ENCODE measurements around the gene GPC6. TPM values are rescaled to one million over a fixed set of nuclear protein-coding genes. Genes with fewer than 3 reads are reported as not detected.

GPC6 gene
- polyA plus RNA-seq, 4 donors = 0.22 to 45.0 (median 1.4) TPM

DNA sequence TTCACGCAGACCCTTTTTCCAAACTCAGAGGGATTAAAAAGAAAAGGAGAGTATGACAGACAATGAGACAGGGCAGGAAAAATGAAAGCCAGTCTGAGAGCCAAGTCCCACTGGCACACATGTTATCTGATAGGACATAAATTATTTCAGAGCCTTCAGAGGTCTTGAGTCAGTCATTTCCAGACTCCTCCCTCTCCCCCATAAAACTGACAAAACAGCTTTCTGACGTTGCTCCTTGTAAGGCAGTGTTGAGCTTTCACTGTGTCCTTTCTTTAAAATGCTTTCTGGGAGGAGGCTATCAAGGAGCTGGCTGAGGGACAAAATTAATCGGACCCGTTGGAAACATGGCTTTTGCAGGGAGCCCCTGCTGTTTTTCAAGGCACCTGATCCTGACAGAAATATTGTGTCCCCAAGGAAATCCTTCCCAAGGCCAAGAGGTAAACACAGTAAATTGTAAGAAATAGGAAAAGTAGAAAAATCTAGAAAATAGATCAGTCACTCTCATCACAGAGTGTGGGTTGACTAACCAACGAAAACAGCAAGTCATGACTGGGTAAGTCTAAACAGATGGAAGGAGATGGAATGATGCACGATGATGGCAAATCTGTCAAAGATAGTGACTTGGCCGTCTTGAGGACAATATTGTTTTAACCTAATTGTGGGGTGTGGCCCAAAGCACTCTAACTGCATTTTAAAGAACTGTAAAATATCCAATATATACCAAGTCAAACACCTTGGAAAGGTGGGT, 1163.2 kb downstream of the GPC6 start:
- Histone ChIP-seq H3K27me3 (ENCODE audit: control insufficient read depth in 3 of 3, insufficient read depth in 3 of 3, low read length in 3 of 3) (no peaks in the 10 kb centered on the region), H3K4me1 (ENCODE audit: control insufficient read depth in 3 of 3, insufficient read depth in 2 of 3, low read depth in 1 of 3, low read length in 2 of 3) (no peaks in the 10 kb centered on the region), H3K9me3 (ENCODE audit: control insufficient read depth in 2 of 2, insufficient read depth in 1 of 2, low read depth in 1 of 2, low read length in 1 of 2) (no peaks in the 10 kb centered on the region), H3K36me3 (ENCODE audit: control insufficient read depth in 3 of 3, insufficient read depth in 2 of 3, low read depth in 1 of 3, low read length in 3 of 3) (no peaks in the 10 kb centered on the region), H3K4me3 (ENCODE audit: low read depth in 1 of 3, low read length in 3 of 3) (no peak overlapping the region), H3K27ac (ENCODE audit: low read depth in 1 of 3, low read length in 2 of 3) (no peak overlapping the region)
- 65 to 70% (median 66%) methylated on average over 7 of the region's 7 CpGs for WGBS, 3 donors
- FAIRE-seq = no peak
- DNase-seq = no peak

DNA sequence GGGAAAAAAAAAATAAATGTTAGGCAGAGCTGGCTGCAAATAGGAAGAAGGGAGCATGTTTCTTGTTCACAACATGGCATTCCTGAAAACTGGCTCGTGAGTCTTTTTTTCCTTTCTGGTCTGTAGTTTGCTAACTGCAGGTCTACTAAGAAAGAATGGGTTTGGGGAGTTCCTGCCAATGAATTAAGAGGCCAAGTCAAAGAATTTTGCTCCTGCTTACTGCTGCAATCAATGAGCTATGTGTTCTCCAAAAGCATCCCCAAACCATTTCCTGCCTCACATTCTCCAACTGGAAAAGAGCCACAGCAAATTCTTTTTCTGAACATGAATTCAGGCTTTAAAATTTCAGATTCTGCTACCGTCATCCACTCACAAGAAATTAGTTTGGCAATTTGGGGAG, 1164.3 kb downstream of the GPC6 start:
- FAIRE-seq (no peak), DNase-seq (no peak)
- no peaks in the 10 kb centered on the region for H3K27me3 ChIP-seq (ENCODE audit: control insufficient read depth in 3 of 3, insufficient read depth in 3 of 3, low read length in 3 of 3)
- 58 to 79% (median 73%) methylated on average over 2 of the region's 2 CpGs for whole genome bisulfite sequencing, 3 donors
- H3K4me1 ChIP-seq (ENCODE audit: control insufficient read depth in 3 of 3, insufficient read depth in 2 of 3, low read depth in 1 of 3, low read length in 2 of 3) = no peaks in the 10 kb centered on the region
- H3K27ac ChIP-seq (ENCODE audit: low read depth in 1 of 3, low read length in 2 of 3) = no peak overlapping the region
- H3K4me3 ChIP-seq (ENCODE audit: low read depth in 1 of 3, low read length in 3 of 3) = no peak overlapping the region
- no peaks in the 10 kb centered on the region for H3K36me3 ChIP-seq (ENCODE audit: control insufficient read depth in 3 of 3, insufficient read depth in 2 of 3, low read depth in 1 of 3, low read length in 3 of 3)
- no peaks in the 10 kb centered on the region for H3K9me3 ChIP-seq (ENCODE audit: control insufficient read depth in 2 of 2, insufficient read depth in 1 of 2, low read depth in 1 of 2, low read length in 1 of 2)

DNA sequence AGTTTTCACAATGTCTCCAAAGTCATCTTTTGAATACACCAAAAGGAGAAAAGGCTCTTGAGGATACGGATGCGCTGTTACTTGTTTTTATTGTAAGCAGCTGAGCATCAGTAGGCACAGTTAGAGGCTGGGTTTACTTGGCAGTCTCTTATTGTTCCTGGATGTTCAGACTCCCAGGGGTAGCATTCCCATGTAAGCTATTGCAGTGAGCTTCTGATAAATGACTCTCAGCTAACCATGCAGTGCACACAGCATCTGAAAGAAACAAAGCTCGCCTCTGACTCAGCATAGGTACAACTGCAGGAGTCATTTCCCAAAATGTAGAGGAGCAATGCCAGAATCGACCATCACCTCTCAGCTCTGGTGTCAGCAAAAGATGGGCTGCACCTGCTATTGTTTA, 1168.1 kb downstream of the GPC6 start:
- H3K27me3 ChIP-seq (ENCODE audit: control insufficient read depth in 3 of 3, insufficient read depth in 3 of 3, low read length in 3 of 3) = no peaks in the 10 kb centered on the region

DNA sequence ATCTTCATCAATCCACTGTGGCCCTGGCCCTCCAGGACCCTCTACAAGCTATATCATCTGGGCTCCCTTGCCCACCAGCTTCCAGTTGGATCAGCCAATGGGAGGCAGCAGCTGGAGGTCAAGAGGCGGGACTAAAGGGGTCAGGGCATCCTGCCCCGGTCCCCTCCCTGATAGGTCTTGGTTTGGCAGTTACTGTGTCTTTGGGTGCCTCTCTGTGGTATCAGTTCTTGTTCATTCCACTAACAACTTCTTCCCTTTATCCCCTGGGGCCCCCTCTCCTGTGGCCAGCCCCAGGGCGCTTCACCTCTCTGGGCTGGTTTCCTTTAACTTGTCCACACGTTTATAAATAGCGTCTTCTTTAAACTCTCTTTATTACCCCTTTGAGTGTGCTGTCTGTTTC, 1169.3 kb downstream of the GPC6 start:
- no peak overlapping the region for H3K4me3 ChIP-seq (ENCODE audit: low read depth in 1 of 3, low read length in 3 of 3)
- no peak for FAIRE-seq
- DNase-seq = no peak
- H3K4me1 ChIP-seq (ENCODE audit: control insufficient read depth in 3 of 3, insufficient read depth in 2 of 3, low read depth in 1 of 3, low read length in 2 of 3) = no peaks in the 10 kb centered on the region
- H3K9me3 ChIP-seq (ENCODE audit: control insufficient read depth in 2 of 2, insufficient read depth in 1 of 2, low read depth in 1 of 2, low read length in 1 of 2) = no peaks in the 10 kb centered on the region
- H3K36me3 ChIP-seq (ENCODE audit: control insufficient read depth in 3 of 3, insufficient read depth in 2 of 3, low read depth in 1 of 3, low read length in 3 of 3) = peaks cover 0 to 2% (median 0%) of the 10 kb centered on the region in 3 donors
- WGBS, 3 donors = 73 to 81% (median 76%) methylated on average over 5 of the region's 5 CpGs
- H3K27ac ChIP-seq (ENCODE audit: low read depth in 1 of 3, low read length in 2 of 3) = no peak overlapping the region
- H3K27me3 ChIP-seq (ENCODE audit: control insufficient read depth in 3 of 3, insufficient read depth in 3 of 3, low read length in 3 of 3) = no peaks in the 10 kb centered on the region

More for the DNA sequence above, 1168.1 kb downstream of the GPC6 start:
- Histone ChIP-seq H3K4me1 (ENCODE audit: control insufficient read depth in 3 of 3, insufficient read depth in 2 of 3, low read depth in 1 of 3, low read length in 2 of 3) (no peaks in the 10 kb centered on the region), H3K9me3 (ENCODE audit: control insufficient read depth in 2 of 2, insufficient read depth in 1 of 2, low read depth in 1 of 2, low read length in 1 of 2) (no peaks in the 10 kb centered on the region), H3K27ac (ENCODE audit: low read depth in 1 of 3, low read length in 2 of 3) (no peak overlapping the region), H3K4me3 (ENCODE audit: low read depth in 1 of 3, low read length in 3 of 3) (no peak overlapping the region), H3K36me3 (ENCODE audit: control insufficient read depth in 3 of 3, insufficient read depth in 2 of 3, low read depth in 1 of 3, low read length in 3 of 3) (no peaks in the 10 kb centered on the region)
- 86 to 88% (median 88%) methylated on average over 4 of the region's 4 CpGs for WGBS, 3 donors
- DNase-seq (no peak), FAIRE-seq (no peak)

DNA sequence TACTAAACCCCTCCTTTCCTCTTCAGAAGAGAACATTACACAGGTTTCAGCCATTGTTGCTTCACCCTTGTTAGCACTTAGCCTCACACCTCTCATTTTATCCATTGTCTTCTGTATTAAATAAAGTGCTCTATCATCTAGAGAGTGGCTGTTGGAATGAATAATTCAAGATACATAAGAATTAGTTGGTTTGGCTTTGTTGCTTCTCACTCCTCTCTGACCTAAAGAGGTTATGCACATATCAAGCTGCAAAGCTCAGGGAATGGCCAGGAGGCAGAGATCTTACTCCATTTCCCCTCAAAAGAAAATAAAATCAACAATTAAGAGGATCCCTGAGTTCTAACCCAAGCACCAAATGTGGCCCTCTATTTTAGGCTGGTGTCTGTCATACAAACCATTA, 1173.2 kb downstream of the GPC6 start:
- H3K36me3 ChIP-seq (ENCODE audit: control insufficient read depth in 3 of 3, insufficient read depth in 2 of 3, low read depth in 1 of 3, low read length in 3 of 3) = peaks cover 0 to 14% (median 0%) of the 10 kb centered on the region in 3 donors
- no peak overlapping the region for H3K4me3 ChIP-seq (ENCODE audit: low read depth in 1 of 3, low read length in 3 of 3)
- no peaks in the 10 kb centered on the region for H3K9me3 ChIP-seq (ENCODE audit: control insufficient read depth in 2 of 2, insufficient read depth in 1 of 2, low read depth in 1 of 2, low read length in 1 of 2)
- FAIRE-seq = no peak
- no peak for DNase-seq
- H3K27ac ChIP-seq (ENCODE audit: low read depth in 1 of 3, low read length in 2 of 3) = no peak overlapping the region
- H3K4me1 ChIP-seq (ENCODE audit: control insufficient read depth in 3 of 3, insufficient read depth in 2 of 3, low read depth in 1 of 3, low read length in 2 of 3) = no peaks in the 10 kb centered on the region
- no peaks in the 10 kb centered on the region for H3K27me3 ChIP-seq (ENCODE audit: control insufficient read depth in 3 of 3, insufficient read depth in 3 of 3, low read length in 3 of 3)

DNA sequence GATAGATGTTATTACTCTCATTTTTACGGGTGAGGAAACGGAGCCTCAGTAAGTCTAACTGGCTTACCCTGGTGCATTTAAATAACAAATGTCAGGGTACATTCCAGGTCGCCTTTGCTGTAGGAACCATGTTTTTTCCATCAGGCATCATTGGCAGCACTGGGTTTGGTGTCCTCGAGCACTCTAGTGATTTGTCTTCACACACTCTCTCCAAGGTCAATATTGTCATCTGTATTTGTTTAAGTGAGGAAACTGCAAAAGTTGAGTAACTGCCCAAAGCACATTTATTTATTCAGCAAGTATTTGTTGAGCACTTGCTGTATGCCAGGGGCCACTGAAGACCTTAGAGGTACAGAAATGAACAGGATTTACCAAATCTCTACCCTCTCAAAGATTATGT, 1174.3 kb downstream of the GPC6 start:
- H3K4me1 ChIP-seq (ENCODE audit: control insufficient read depth in 3 of 3, insufficient read depth in 2 of 3, low read depth in 1 of 3, low read length in 2 of 3) = no peaks in the 10 kb centered on the region
- H3K36me3 ChIP-seq (ENCODE audit: control insufficient read depth in 3 of 3, insufficient read depth in 2 of 3, low read depth in 1 of 3, low read length in 3 of 3) = peaks cover 0 to 14% (median 0%) of the 10 kb centered on the region in 3 donors
- 76 to 87% (median 86%) methylated on average over 4 of the region's 4 CpGs for WGBS, 3 donors
- H3K4me3 ChIP-seq (ENCODE audit: low read depth in 1 of 3, low read length in 3 of 3) = no peak overlapping the region
- DNase-seq = no peak
- H3K9me3 ChIP-seq (ENCODE audit: control insufficient read depth in 2 of 2, insufficient read depth in 1 of 2, low read depth in 1 of 2, low read length in 1 of 2) = no peaks in the 10 kb centered on the region
- no peaks in the 10 kb centered on the region for H3K27me3 ChIP-seq (ENCODE audit: control insufficient read depth in 3 of 3, insufficient read depth in 3 of 3, low read length in 3 of 3)
- no peak for FAIRE-seq
- no peak overlapping the region for H3K27ac ChIP-seq (ENCODE audit: low read depth in 1 of 3, low read length in 2 of 3)

DNA sequence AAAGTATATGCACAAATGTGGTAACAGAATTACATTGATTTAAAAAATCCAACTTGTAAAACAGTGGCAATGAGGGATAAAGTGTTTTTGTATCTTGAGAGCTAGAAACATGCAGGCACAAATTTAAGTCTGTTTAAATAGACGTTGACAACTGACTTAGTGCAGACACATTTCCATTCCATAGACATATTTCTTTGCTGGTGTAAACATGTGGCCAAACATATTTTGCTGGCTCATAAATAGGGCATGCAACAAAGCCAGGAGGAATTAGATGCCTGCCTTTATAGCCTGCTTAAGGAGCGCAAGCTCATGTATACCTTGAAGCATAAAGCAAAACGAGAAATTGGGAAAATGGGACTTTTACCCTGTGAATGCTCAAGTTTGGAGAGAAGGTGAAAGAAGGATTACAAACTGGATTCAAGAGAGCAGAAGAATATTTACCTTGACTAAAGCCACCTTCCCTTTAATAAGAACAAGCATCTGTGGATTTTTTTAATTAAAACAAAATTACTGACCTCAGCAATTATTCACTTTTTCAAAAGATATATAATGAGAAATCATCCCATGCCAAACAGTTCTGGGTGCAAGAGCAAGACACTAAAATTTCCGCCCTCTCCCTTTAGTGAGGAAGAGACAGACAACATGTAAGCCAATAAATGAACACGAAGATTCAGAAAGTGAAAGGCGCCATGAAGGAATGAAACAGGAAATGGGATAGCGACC, 1181.9 kb downstream of the GPC6 start:
- Histone ChIP-seq H3K9me3 (ENCODE audit: control insufficient read depth in 2 of 2, insufficient read depth in 1 of 2, low read depth in 1 of 2, low read length in 1 of 2) (peaks cover 0 to 4% of the 10 kb centered on the region in 2 donors), H3K36me3 (ENCODE audit: control insufficient read depth in 3 of 3, insufficient read depth in 2 of 3, low read depth in 1 of 3, low read length in 3 of 3) (peaks cover 0 to 3% (median 0%) of the 10 kb centered on the region in 3 donors), H3K27ac (ENCODE audit: low read depth in 1 of 3, low read length in 2 of 3) (no peak overlapping the region), H3K4me3 (ENCODE audit: low read depth in 1 of 3, low read length in 3 of 3) (no peak overlapping the region), H3K27me3 (ENCODE audit: control insufficient read depth in 3 of 3, insufficient read depth in 3 of 3, low read length in 3 of 3) (no peaks in the 10 kb centered on the region), H3K4me1 (ENCODE audit: control insufficient read depth in 3 of 3, insufficient read depth in 2 of 3, low read depth in 1 of 3, low read length in 2 of 3) (no peaks in the 10 kb centered on the region)
- 83 to 93% (median 85%) methylated on average over 7 of the region's 7 CpGs for WGBS, 3 donors
- DNase-seq (no peak), FAIRE-seq (no peak)

DNA sequence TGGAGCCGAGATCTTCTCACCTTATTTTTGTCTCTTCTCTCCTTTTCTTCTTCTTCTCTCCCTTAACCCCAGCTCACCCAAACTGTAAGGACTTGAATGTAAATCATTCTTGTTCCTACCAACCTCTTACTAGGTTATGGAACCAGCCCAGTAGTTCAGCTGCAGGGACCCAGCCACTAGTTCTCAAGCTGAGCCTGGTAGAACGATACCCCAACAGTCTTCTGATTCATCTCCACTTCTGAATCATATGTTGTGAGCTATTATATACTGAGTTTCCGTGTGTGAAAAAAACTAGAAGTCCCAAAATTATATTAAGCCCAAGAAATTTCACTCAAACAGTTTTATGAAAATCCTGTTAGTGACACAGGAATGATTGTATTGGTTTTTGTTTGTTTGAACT, 1185.1 kb downstream of the GPC6 start:
- no peaks in the 10 kb centered on the region for H3K36me3 ChIP-seq (ENCODE audit: control insufficient read depth in 3 of 3, insufficient read depth in 2 of 3, low read depth in 1 of 3, low read length in 3 of 3)
- no peak overlapping the region for H3K4me3 ChIP-seq (ENCODE audit: low read depth in 1 of 3, low read length in 3 of 3)
- H3K27me3 ChIP-seq (ENCODE audit: control insufficient read depth in 3 of 3, insufficient read depth in 3 of 3, low read length in 3 of 3) = peaks cover 0 to 3% (median 0%) of the 10 kb centered on the region in 3 donors
- no peak for FAIRE-seq
- WGBS, 3 donors = 53 to 81% (median 72%) methylated on average over 3 of the region's 3 CpGs
- peaks cover 0 to 4% of the 10 kb centered on the region in 2 donors for H3K9me3 ChIP-seq (ENCODE audit: control insufficient read depth in 2 of 2, insufficient read depth in 1 of 2, low read depth in 1 of 2, low read length in 1 of 2)
- H3K27ac ChIP-seq (ENCODE audit: low read depth in 1 of 3, low read length in 2 of 3) = no peak overlapping the region
- peaks cover 0 to 22% (median 0%) of the 10 kb centered on the region in 3 donors for H3K4me1 ChIP-seq (ENCODE audit: control insufficient read depth in 3 of 3, insufficient read depth in 2 of 3, low read depth in 1 of 3, low read length in 2 of 3)
- DNase-seq = no peak

Data from small intestine (tissue), 7 donors.